K562 (cell line): ENCODE data around the gene TMEM19. TPM values are rescaled to one million over a fixed set of nuclear protein-coding genes. Genes with fewer than 3 reads are reported as not detected.

Source experiments
- C11orf30 ChIP-seq: fragments of 450-650 bp; IDR thresholded peaks from 2 replicates; pipeline ENCODE4 v1.6.1; 2016; ENCODE audit warnings: low read depth, mild to moderate bottlenecking
- CAMTA2 ChIP-seq: fragments of 250-450 bp; sonication (Bioruptor Pico); conservative IDR thresholded peaks from 2 replicates; pipeline ENCODE4 v1.5.1; 2022
- CBFA2T2 ChIP-seq: fragments of 450-650 bp; conservative IDR thresholded peaks from 2 replicates; pipeline ENCODE4 v1.6.1; 2017; ENCODE audit warnings: mild to moderate bottlenecking
- CBFA2T3 ChIP-seq: fragments of 450-650 bp; IDR thresholded peaks from 2 replicates; pipeline ENCODE4 v1.6.1; 2017
- CEBPB ChIP-seq: fragments of 450-650 bp; IDR thresholded peaks from 2 replicates; pipeline ENCODE4 v1.6.1; 2016; ENCODE audit warnings: missing genetic modification characterization, missing compliant biosample characterization
- CREB1 ChIP-seq, 2 experiments: sonication (generic) in 1 of 2; formaldehyde crosslinking in 1 of 2; IDR thresholded peaks; 2 replicates each; pipeline versions ENCODE4 v1.6.1 to v1.8.0; 2012 to 2022; ENCODE audit warnings: inconsistent platforms in 1 of 2, mild to moderate bottlenecking in 1 of 2, missing genetic modification reagents in 1 of 2, moderate library complexity in 1 of 2
- DPF2 ChIP-seq: fragments of 450-650 bp; IDR thresholded peaks from 2 replicates; pipeline ENCODE4 v1.6.1; 2016
- E2F3 ChIP-seq: fragments of 250-450 bp; sonication (Bioruptor Pico); IDR thresholded peaks from 2 replicates; pipeline ENCODE4 v1.4.0; 2020; ENCODE audit warnings: mild to moderate bottlenecking
- FOSL1 ChIP-seq: fragments of 200-800 bp; sonication (Bioruptor generic); conservative IDR thresholded peaks from 2 replicates; pipeline ENCODE4 v1.6.1; 2016; ENCODE audit warnings: missing genetic modification characterization, missing compliant biosample characterization
- HDAC6 ChIP-seq: IDR thresholded peaks from 2 replicates; pipeline ENCODE4 v1.6.1; 2012; ENCODE audit warnings: low read depth, mild to moderate bottlenecking, control low read depth, inconsistent platforms, low read length, moderate library complexity
- JUND ChIP-seq, 2 experiments: IDR thresholded peaks; 2 replicates in 1 of 2; 3 replicates in 1 of 2; pipeline ENCODE4 v1.6.1; 2011; ENCODE audit warnings: borderline replicate concordance in 2 of 2, low read depth in 2 of 2, low read length in 2 of 2, improper control_type of control experiment in 1 of 2, missing biosample characterization in 1 of 2, missing genetic modification characterization in 1 of 2, missing genetic modification reagents in 1 of 2
- KDM1A ChIP-seq, 2 experiments: fragments of 450-650 bp; IDR thresholded peaks; 2 replicates each; pipeline ENCODE4 v1.6.1; 2016; ENCODE audit warnings: mild to moderate bottlenecking in 2 of 2
- MEIS2 ChIP-seq: fragments of 450-650 bp; IDR thresholded peaks from 2 replicates; pipeline ENCODE4 v1.6.1; 2014; ENCODE audit warnings: mild to moderate bottlenecking; ENCODE audit not compliant: partially characterized antibody
- NCOA6 ChIP-seq: fragments of 450-650 bp; IDR thresholded peaks from 2 replicates; pipeline ENCODE4 v1.6.1; 2017; ENCODE audit warnings: mild to moderate bottlenecking
- NCOR1 ChIP-seq: fragments of 450-650 bp; IDR thresholded peaks from 2 replicates; pipeline ENCODE4 v1.6.1; 2016; ENCODE audit warnings: mild to moderate bottlenecking, moderate library complexity
- NR2C1 ChIP-seq, 2 experiments: fragments of 450-650 bp; IDR thresholded peaks; 2 replicates each; pipeline ENCODE4 v1.6.1; 2017; ENCODE audit warnings: mild to moderate bottlenecking in 2 of 2, antibody characterized with exemption in 1 of 2, inconsistent platforms in 1 of 2, missing compliant biosample characterization in 1 of 2, missing genetic modification characterization in 1 of 2
- PML ChIP-seq: IDR thresholded peaks from 2 replicates; pipeline ENCODE4 v1.6.1; 2012; ENCODE audit warnings: low read length, inconsistent platforms
- POLR2H ChIP-seq: IDR thresholded peaks from 2 replicates; pipeline ENCODE4 v1.6.1; 2016; ENCODE audit warnings: missing genetic modification characterization, low read depth, mild to moderate bottlenecking, control low read depth, missing compliant biosample characterization, moderate library complexity
- RCOR1 ChIP-seq, 2 experiments: IDR thresholded peaks; 2 replicates each; pipeline ENCODE4 v1.6.1; 2012; ENCODE audit warnings: low read depth in 2 of 2, low read length in 2 of 2, borderline replicate concordance in 1 of 2, improper control_type of control experiment in 1 of 2
- RFX5 ChIP-seq: IDR thresholded peaks from 2 replicates; pipeline ENCODE4 v1.6.1; 2011; ENCODE audit warnings: low read depth, mild to moderate bottlenecking, improper control_type of control experiment, low read length
- SNRNP70 ChIP-seq: fragments of 200-400 bp; formaldehyde crosslinking; optimal IDR thresholded peaks from 2 replicates; pipeline ENCODE3; 2017; ENCODE audit warnings: low read depth, low read length
- VEZF1 ChIP-seq: fragments of 200-800 bp; sonication (Bioruptor generic); IDR thresholded peaks from 2 replicates; pipeline ENCODE4 v1.6.1; 2017; ENCODE audit warnings: missing genetic modification characterization, missing compliant biosample characterization
- ZBTB5 ChIP-seq: fragments of 450-650 bp; IDR thresholded peaks from 2 replicates; pipeline ENCODE4 v1.6.1; 2017; ENCODE audit warnings: antibody characterized with exemption
- ZNF316 ChIP-seq: fragments of 450-650 bp; IDR thresholded peaks from 2 replicates; pipeline ENCODE4 v1.6.1; 2016
- polyA plus RNA-seq, 8 experiments: library from polyadenylated mRNA; depleted of rRNA in 4 of 8; stranded (reverse) in 5 of 8; unstranded in 3 of 8; fragments of >200 nt; fragmentation: Nextera tagmentation in 2 of 8; fragmentation: Illumina TruSeq in 1 of 8; extraction: Ambion mirVana in 2 of 8; extraction: Trizol in 1 of 8; gene quantifications; 2 replicates each; pipeline versions ENCODE4 v1.2.1 to v1.2.3, GENCODE V29; 2011 to 2014; ENCODE audit warnings: inconsistent platforms in 1 of 8, missing spikeins in 1 of 8
- total RNA-seq, 7 experiments: library from RNA; depleted of rRNA in 6 of 7; stranded (reverse); fragments of >200 nt in 6 of 7; fragmentation: Illumina TruSeq in 2 of 7; extraction: Trizol in 2 of 7; gene quantifications; 2 replicates each; pipeline versions ENCODE4 v1.2.1 to v1.2.3, GENCODE V29; 2011 to 2021; ENCODE audit warnings: low replicate concordance in 1 of 7

The TMEM19 gene
- total and polyA plus RNA-seq, 9 of the 15 experiments (the other 6 are each of a cell fraction or from before 2014, with no cell fraction given), result 8.2 to 24.2 (median 17.2) TPM

GRCh38 chr12:71661977-71662530, 23.8 kb upstream of the TMEM19 start (continued):
- TF ChIP-seq CREB1 (IDR thresholded peaks at IDR 0.05) (0 out of 2 replicates have a peak, but pooled peaks have one; percentile 12), CREB1 (CRISPR knock-in tag; IDR thresholded peaks at IDR 0.05) (no peak), CBFA2T2 (peak; percentile 65), E2F3 (CRISPR knock-in tag) (no peak), PML (0 out of 2 replicates have a peak, but pooled peaks have one; percentile 44), ZNF316 (peak; percentile 77), NR2C1 (IDR thresholded peaks at IDR 0.05) (no peak), NR2C1 (tag; IDR thresholded peaks at IDR 0.05) (no peak), MEIS2 (no peak), NCOR1 (peak; percentile 66), FOSL1 (tag) (peak; percentile 55), CAMTA2 (CRISPR knock-in tag) (no peak), ZBTB5 (no peak), DPF2 (peak; percentile 58; the same call in 1 of the 2 replicates), RFX5 (no peak), POLR2H (peak; percentile 22; the same call in 1 of the 2 replicates), KDM1A (IDR thresholded peaks at IDR 0.05) (peak; percentile 33 to 58; a peak in 1 of 4 replicates), C11orf30 (peak; percentile 34; the same call in 1 of the 2 replicates), HDAC6 (no peak), CEBPB (tag) (peak; percentile 33; the same call in 1 of the 2 replicates), NCOA6 (no peak), RCOR1 (IDR thresholded peaks at IDR 0.05; ENCODE audit: borderline replicate concordance in 1 of 2, low read depth in 2 of 2, low read length in 2 of 2) (peak in 1 of 2 experiments; percentile 70; a peak in 1 of 4 replicates), JUND (IDR thresholded peaks at IDR 0.05; ENCODE audit: borderline replicate concordance, low read depth, low read length) (peak; percentile 11; the same call in 1 of the 2 replicates), JUND (tag; IDR thresholded peaks at IDR 0.05; ENCODE audit: borderline replicate concordance, low read depth, low read length) (no peak), SNRNP70 (no peak), CBFA2T3 (peak; percentile 83), VEZF1 (CRISPR knock-in tag) (peak; percentile 31; the same call in 1 of the 2 replicates)
